ENCODE data around the gene CLDN8. TPM values are rescaled to one million over a fixed set of nuclear protein-coding genes. Genes with fewer than 3 reads are reported as not detected.

The CLDN8 gene
- not detected in 2 replicates for total RNA-seq
- long read RNA-seq: 0 reads

DNA sequence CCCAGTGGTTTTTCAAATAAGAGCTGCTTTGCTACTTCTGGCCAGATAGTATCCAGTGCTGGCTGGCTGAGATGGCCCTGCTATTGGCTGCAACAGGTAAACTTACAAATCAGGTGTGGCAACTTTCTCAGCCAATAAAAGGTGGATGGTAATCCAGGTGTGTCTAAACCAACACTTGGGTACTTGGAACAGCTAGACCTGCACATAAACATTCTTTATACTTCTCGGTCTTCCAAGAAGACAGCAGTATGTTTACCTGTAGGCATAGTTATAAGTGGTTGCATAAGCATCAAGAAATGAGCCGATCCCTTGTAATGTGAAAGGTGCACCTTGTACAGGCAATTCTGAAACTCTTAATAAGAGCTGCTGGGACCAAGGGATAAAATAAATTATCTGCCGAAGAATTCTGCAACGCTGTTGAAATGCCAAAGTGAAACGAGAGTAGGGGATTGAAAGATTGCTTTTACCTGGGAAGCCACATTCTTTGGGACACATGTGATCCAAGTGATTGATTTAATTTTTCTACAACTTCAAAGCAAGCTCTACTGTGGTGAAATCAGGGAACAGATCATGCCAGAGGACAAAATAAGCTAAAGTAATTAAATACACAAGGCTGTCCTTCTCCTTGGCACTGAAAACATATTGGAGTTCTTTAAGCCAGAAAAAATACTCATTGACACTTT lies at the start of gene CLDN8:
Gene CLDN8, minus strand, starts transcription at position 57 of the 683 bp plus-strand sequence. CDS start 172 bp downstream, outside the sequence.
- Mint-ChIP-seq H3K9me3 (no peaks in the 10 kb centered on the region), H3K36me3 (ENCODE audit: low read depth) (no peaks in the 10 kb centered on the region), H3K27me3 (ENCODE audit: low read depth) (no peaks in the 10 kb centered on the region), H3K27ac (ENCODE audit: unreplicated experiment) (no peak within 1 kb of the TSS), H3K4me3 (no peak within 1 kb of the TSS), H3K4me1 (no peaks in the 10 kb centered on the region)
- TF ChIP-seq, protein P1, sequence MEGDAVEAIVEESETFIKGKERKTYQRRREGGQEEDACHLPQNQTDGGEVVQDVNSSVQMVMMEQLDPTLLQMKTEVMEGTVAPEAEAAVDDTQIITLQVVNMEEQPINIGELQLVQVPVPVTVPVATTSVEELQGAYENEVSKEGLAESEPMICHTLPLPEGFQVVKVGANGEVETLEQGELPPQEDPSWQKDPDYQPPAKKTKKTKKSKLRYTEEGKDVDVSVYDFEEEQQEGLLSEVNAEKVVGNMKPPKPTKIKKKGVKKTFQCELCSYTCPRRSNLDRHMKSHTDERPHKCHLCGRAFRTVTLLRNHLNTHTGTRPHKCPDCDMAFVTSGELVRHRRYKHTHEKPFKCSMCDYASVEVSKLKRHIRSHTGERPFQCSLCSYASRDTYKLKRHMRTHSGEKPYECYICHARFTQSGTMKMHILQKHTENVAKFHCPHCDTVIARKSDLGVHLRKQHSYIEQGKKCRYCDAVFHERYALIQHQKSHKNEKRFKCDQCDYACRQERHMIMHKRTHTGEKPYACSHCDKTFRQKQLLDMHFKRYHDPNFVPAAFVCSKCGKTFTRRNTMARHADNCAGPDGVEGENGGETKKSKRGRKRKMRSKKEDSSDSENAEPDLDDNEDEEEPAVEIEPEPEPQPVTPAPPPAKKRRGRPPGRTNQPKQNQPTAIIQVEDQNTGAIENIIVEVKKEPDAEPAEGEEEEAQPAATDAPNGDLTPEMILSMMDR (conservative IDR thresholded peaks at IDR 0.05): no peak
- DNase-seq (ENCODE audit: low read depth, low spot score): no peak

GRCh38 chr21:30257773-30258172 lies 41.9 kb upstream of the CLDN8 start:
- no peak for DNase-seq (ENCODE audit: low read depth, low spot score)
- Mint-ChIP-seq H3K27ac (ENCODE audit: unreplicated experiment) (no peak overlapping the region), H3K4me3 (no peak overlapping the region), H3K4me1 (no peaks in the 10 kb centered on the region), H3K36me3 (ENCODE audit: low read depth) (no peaks in the 10 kb centered on the region), H3K9me3 (peaks cover 2% of the 10 kb centered on the region), H3K27me3 (ENCODE audit: low read depth) (no peaks in the 10 kb centered on the region)
- TF ChIP-seq, protein P1 (conservative IDR thresholded peaks at IDR 0.05): peak; percentile 58

GRCh38 chr21:30256100-30256499 lies 40.2 kb upstream of the CLDN8 start:
- DNase-seq (ENCODE audit: low read depth, low spot score): no peak
- no peaks in the 10 kb centered on the region for H3K27me3 Mint-ChIP-seq (ENCODE audit: low read depth)
- TF ChIP-seq, protein P1 (conservative IDR thresholded peaks at IDR 0.05): no peak
- H3K27ac Mint-ChIP-seq (ENCODE audit: unreplicated experiment): no peak overlapping the region
- H3K36me3 Mint-ChIP-seq (ENCODE audit: low read depth): no peaks in the 10 kb centered on the region
- no peak overlapping the region for H3K4me3 Mint-ChIP-seq
- peaks cover 4% of the 10 kb centered on the region for H3K9me3 Mint-ChIP-seq
- H3K4me1 Mint-ChIP-seq: no peaks in the 10 kb centered on the region

GRCh38 chr21:30255679-30256078 lies 39.8 kb upstream of the CLDN8 start:
- H3K27ac Mint-ChIP-seq (ENCODE audit: unreplicated experiment): no peak overlapping the region
- no peaks in the 10 kb centered on the region for H3K36me3 Mint-ChIP-seq (ENCODE audit: low read depth)
- TF ChIP-seq, protein P1 (conservative IDR thresholded peaks at IDR 0.05): no peak
- no peak for DNase-seq (ENCODE audit: low read depth, low spot score)
- no peaks in the 10 kb centered on the region for H3K27me3 Mint-ChIP-seq (ENCODE audit: low read depth)
- H3K4me1 Mint-ChIP-seq: no peaks in the 10 kb centered on the region
- H3K4me3 Mint-ChIP-seq: no peak overlapping the region
- peaks cover 4% of the 10 kb centered on the region for H3K9me3 Mint-ChIP-seq

- H3K4me1 Mint-ChIP-seq: no peaks in the 10 kb centered on the region
- H3K9me3 Mint-ChIP-seq: peaks cover 7% of the 10 kb centered on the region
- H3K27me3 Mint-ChIP-seq (ENCODE audit: low read depth): no peaks in the 10 kb centered on the region
- H3K4me3 Mint-ChIP-seq: no peak overlapping the region
- DNase-seq (ENCODE audit: low read depth, low spot score): no peak
- no peaks in the 10 kb centered on the region for H3K36me3 Mint-ChIP-seq (ENCODE audit: low read depth)
- TF ChIP-seq, protein P1 (conservative IDR thresholded peaks at IDR 0.05): no peak
- no peak overlapping the region for H3K27ac Mint-ChIP-seq (ENCODE audit: unreplicated experiment)
Observed at GRCh38 chr21:30251781-30252180, 35.9 kb upstream of the CLDN8 start.
